Activated T-helper 1 cell treated with Interleukin-2 at 50 U/mL for 16 hours (primary cell): Measurements from ENCODE around the gene CPEB4.

Experiments
- DNase-seq: peaks from one replicate; pipeline ENCODE4 v3.0.0-alpha.2; 2020; ENCODE audit warnings: low read depth

CPEB4 gene

GRCh38 chr5:173884402-173885053, 3.6 kb upstream of the CPEB4 start:
- DNase-seq = peak; percentile 35

- DNase-seq = no peak
Measured at GRCh38 chr5:173885054-173885443, 3.1 kb upstream of the CPEB4 start.

DNA sequence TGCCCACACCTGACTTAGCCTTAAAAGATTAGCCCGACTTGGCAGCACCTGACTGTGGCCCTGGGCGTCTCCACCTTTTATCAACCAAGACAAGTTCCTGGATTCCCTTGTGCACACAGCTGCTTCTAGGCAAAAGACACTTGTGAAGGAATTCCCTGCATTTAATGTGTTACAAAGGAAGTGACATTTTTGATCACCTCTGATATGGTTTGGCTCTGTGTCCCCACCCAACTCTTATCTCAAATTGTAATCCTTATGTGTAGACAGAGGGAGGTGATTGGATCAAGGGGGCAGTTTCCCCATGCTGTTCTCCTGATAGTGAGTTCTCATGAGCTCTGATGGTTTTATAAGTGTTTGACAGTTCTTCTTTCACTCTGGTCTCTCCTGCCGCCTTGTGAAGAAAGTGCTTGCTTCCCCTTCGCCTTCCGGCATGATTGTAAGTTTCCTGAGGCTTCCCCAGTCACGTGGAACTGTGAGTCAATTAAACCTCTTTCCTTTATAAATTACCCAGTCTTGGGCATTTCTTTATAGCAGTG, 2.6 kb upstream of the CPEB4 start:
- no peak for DNase-seq

- DNase-seq = no peak
Measured at GRCh38 chr5:173886150-173886549, 2.0 kb upstream of the CPEB4 start.

GRCh38 chr5:173888473-173889131, 453 bp downstream of the CPEB4 start:
- no peak for DNase-seq

DNA sequence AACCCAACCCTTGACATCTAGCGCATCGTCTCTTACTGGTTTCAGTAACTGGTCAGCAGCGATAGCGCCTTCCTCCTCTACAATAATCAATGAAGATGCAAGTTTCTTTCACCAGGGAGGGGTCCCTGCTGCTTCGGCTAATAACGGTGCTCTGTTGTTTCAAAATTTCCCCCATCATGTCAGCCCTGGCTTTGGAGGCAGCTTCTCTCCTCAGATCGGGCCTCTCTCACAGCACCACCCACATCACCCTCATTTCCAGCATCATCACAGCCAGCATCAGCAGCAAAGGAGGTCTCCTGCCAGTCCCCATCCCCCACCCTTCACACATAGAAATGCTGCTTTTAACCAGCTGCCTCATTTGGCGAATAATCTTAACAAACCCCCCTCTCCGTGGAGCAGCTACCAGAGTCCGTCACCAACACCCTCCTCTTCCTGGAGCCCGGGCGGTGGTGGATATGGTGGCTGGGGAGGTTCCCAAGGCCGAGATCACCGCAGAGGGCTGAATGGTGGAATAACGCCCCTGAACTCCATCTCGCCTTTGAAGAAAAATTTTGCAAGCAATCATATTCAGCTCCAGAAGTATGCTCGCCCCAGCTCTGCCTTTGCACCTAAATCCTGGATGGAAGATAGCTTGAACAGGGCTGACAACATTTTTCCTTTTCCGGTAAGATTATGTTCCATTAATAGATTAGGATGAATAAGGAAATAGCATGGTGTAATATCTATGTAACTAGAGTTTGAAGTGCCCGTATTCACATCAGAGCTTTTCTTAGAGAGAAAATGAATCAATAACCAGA, 2.2 kb downstream of the CPEB4 start:
- no peak for DNase-seq

- DNase-seq = no peak
Measured at GRCh38 chr5:173891308-173892116, 3.4 kb downstream of the CPEB4 start.

- DNase-seq = no peak
Measured at GRCh38 chr5:173893192-173893561, 5.0 kb downstream of the CPEB4 start.

DNA sequence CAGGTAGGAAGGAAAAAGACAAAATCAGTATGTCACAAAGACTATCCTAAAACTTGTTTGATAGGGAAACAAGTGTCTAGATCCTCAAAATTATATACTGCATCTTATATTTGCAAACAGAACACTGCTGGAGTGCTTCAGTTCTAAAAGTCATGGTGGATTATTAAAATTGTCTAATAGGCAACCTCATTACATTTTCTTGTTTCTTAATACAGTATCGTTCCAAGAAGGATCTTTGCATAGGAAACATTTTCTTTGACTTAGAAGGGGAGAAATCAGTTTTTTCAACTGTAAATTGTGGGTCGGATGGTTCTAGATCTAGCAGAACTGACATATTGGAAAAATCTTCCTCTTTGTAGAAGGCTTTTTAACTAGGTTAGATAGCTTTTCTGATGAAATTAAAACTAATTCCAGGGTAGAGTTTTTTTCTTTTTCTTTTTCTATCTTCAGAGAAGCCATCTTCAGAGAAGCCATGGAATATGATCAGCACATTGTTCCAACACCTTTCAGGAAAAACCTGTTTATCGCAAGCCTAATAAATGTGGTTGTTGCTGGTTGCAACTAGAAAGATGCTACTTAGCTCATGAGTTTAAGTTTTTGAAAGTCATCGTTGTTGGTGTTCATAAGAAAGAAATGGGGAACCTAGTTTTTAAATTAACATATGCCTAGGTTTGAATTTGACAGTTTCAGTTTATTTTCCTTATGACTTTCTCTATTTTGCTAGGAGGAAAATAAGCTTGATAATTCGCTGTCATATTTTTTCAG, 7.4 kb downstream of the CPEB4 start:
- no peak for DNase-seq

GRCh38 chr5:173896631-173897030, 8.5 kb downstream of the CPEB4 start:
- no peak for DNase-seq

GRCh38 chr5:173901705-173902104, 13.6 kb downstream of the CPEB4 start:
- DNase-seq = no peak

- DNase-seq = no peak
Measured at GRCh38 chr5:173902334-173902733, 14.2 kb downstream of the CPEB4 start.

GRCh38 chr5:173902743-173903142, 14.6 kb downstream of the CPEB4 start:
- no peak for DNase-seq

DNA sequence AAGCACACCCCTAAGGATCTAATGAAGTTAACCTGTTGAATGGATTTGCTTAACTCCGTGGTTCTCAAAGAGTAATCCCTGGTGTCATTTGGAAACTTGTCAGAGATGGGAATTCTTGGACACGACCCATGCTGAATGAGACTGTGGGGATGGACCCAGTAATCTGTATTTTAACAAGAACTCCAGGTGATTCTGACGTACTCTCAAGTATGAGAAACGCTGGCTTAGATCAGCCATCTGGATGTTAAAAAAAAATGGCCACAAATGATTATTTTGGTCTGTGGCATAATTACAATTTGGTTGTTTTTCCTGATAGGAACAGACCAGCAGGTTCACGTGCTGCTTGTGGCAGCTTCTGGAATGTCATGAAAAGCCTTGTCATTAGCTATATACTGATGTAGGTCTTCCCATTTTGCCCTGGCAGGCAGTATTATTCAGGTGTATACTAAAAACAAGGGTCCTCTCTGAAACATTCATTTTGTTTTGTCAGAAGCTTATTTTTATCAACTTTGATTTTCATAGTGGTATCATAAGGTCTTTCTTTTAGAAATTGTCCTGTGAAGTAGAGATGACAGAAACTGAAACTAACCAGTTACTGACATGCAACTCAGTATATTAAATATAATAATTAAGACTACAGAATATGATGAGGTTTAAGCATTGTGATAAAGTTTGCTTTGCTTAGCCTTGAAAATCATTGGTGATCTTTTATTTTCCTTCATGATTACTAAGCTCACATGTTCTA, 15.4 kb downstream of the CPEB4 start:
- DNase-seq = no peak

DNA sequence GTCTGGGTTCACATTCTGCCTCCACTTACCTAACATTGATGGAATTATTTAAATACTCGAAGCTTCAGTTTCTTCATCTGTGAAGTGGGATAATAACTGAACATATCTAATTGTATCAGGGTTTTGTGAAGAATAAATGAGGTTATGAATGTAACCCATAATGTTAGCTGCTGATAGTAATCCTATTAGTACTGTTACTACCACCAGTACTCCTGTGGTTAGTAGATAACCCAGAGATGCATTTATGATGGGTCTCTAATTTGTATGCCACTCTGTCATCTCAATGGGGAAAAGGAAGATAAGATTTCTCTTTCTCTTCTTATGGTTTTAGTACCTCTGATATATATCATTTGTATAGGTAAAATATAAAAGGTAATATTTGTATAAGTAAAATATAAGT, 16.0 kb downstream of the CPEB4 start:
- no peak for DNase-seq

GRCh38 chr5:173907284-173907683, 19.1 kb downstream of the CPEB4 start:
- DNase-seq = no peak

DNA sequence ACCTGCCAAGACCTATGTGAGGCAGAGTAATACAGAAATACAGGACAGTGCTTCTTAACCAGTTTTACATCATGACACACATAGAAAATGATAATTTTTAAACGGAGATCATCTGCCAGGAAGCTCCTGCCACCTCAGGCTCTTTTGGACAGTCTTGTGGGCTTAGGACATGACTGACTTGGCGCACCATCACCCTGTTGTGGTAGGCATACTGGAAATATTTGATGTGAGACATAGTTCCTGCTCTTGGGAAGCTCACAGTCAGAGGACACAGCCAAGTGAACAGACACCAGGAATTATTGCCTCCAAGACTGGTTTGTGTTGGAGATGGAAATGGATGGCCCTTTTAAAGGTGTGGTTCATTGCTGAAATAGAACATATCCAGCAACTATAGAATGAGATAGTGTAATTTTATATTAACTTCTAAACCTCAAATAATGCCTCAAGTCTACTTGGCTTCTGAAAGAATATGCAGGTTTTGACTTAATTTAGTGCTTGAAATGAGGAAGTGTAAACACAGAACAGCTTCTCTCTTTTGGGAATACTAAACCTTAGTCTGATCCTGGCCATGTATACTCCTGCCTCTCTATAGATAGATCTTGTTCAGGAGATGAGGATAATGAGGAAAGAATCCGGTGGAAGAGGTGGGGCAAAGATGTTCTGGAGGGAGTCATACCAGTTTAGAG, 19.7 kb downstream of the CPEB4 start:
- DNase-seq = no peak

GRCh38 chr5:173909199-173909598, 21.1 kb downstream of the CPEB4 start:
- no peak for DNase-seq

GRCh38 chr5:173910215-173910614, 22.1 kb downstream of the CPEB4 start:
- DNase-seq = no peak

GRCh38 chr5:173911623-173912022, 23.5 kb downstream of the CPEB4 start:
- no peak for DNase-seq
